Activated naive CD4-positive, alpha-beta T cell treated with anti-CD3 and anti-CD28 coated beads, Interleukin-2, amount 50 U/mL, for 72 hours (primary cell): ENCODE measurements around the gene KIAA1549. TPM values are rescaled to one million over a fixed set of nuclear protein-coding genes. Genes with fewer than 3 reads are reported as not detected.

ENCODE experiments used
- ATAC-seq, 2 donors: fragments of 150-1000 bp; cut with Tn5 transposase; 2 replicates each; pipeline ENCODE4 v1.10.0; 2021; ENCODE audit warnings: mild to moderate bottlenecking in 2 of 2, moderate library complexity in 2 of 2
- DNase-seq, 2 donors: peaks; one replicate each; pipeline ENCODE4 v3.0.0; 2021 to 2022; ENCODE audit warnings: low spot score in 2 of 2
- H3K27ac Mint-ChIP-seq, 2 donors: one replicate each; pipeline ENCODE4 v1.8.0; 2022; ENCODE audit warnings: mild to moderate bottlenecking in 2 of 2, mixed read lengths in 2 of 2
- H3K36me3 Mint-ChIP-seq, 2 donors: one replicate each; pipeline ENCODE4 v1.8.0; 2022; ENCODE audit warnings: mixed read lengths in 2 of 2
- H3K9me3 Mint-ChIP-seq, 2 donors: one replicate each; pipeline ENCODE4 v1.8.0; 2022; ENCODE audit warnings: mixed read lengths in 2 of 2
- total RNA-seq, 2 donors: library from RNA; stranded (reverse); gene quantifications; one replicate each; pipeline ENCODE4 v1.2.3, GENCODE V29; 2022

The KIAA1549 gene
- total RNA-seq, 2 donors from 2014 or later, result 1.1 to 1.2 TPM

- Mint-ChIP-seq H3K27ac (peak overlapping the region in 1 of 2 donors; percentile 52), H3K9me3 (peaks cover 0 to 4% of the 10 kb centered on the region in 2 donors), H3K36me3 (peaks cover 0 to 6% of the 10 kb centered on the region in 2 donors)
- ATAC-seq (peak; percentile 64 to 66), DNase-seq (peak in 1 of 2 donors; percentile 71)
These were observed 94.7 kb downstream of the KIAA1549 start for GRCh38 chr7:138886501-138886917.

DNA sequence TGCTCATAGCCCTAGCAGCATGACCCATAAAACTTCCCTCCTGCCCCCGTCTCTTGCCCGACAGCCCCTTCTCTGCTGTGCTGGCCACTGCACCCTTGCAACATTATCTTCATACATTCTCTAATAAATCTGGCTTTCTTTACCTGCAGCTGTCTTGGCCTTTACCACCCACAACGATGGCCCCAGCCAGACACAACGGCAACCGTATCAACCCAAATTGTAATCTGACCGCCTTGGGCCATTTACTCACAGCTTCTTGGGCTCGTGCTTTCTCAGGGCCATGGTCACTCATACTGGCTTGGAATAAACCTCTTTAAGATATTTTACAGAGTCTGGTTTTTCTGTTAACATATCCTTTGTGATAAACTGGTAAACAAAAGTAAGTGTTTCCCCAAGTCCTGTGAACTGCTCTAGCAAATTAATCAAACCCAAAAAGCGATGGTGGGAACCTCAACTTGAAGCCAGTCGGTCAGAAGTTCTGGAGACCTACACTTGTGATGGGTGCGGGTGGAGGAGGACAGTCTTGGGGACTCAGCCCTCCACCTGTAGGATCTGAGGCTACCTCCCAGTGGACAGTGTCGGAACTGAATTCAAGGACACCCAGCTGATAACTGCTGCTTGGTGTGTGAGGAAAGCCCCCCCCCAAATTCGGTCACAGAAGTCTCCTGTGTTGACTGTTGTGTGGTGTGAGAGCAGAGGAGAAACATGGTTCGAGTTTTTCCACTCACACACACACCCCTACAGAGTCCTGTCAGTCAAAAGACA lies 95.6 kb downstream of the KIAA1549 start:
- DNase-seq (no peak), ATAC-seq (peak in 1 of 2 donors; percentile 14)
- Mint-ChIP-seq H3K9me3 (peaks cover 0 to 4% of the 10 kb centered on the region in 2 donors), H3K27ac (no peak overlapping the region), H3K36me3 (peaks cover 0 to 6% of the 10 kb centered on the region in 2 donors)

DNA sequence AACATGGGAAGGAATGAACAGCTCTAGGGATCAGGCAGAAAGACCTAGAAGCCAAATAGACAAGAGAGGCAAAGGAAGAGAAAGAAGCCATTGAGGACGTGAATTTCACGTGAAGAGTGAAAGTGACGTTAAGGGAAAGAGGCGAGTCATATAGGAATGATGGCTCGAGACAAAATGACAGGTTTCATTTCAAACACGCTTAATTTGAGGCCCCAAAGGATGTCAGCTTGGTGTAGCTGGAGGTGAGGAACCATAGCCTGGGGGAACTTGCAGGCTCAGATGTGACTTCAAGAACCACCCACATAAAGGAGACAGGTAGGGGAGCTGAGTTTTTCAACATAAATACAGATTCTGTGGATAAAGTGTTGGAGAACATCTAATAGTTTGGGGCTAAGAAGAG lies 98.9 kb downstream of the KIAA1549 start:
- DNase-seq (no peak), ATAC-seq (peak; percentile 78 to 83)
- H3K27ac Mint-ChIP-seq, result peak overlapping the region; percentile 31 to 63
- peaks cover 0 to 6% of the 10 kb centered on the region in 2 donors for H3K36me3 Mint-ChIP-seq
- peaks cover 0 to 4% of the 10 kb centered on the region in 2 donors for H3K9me3 Mint-ChIP-seq

DNA sequence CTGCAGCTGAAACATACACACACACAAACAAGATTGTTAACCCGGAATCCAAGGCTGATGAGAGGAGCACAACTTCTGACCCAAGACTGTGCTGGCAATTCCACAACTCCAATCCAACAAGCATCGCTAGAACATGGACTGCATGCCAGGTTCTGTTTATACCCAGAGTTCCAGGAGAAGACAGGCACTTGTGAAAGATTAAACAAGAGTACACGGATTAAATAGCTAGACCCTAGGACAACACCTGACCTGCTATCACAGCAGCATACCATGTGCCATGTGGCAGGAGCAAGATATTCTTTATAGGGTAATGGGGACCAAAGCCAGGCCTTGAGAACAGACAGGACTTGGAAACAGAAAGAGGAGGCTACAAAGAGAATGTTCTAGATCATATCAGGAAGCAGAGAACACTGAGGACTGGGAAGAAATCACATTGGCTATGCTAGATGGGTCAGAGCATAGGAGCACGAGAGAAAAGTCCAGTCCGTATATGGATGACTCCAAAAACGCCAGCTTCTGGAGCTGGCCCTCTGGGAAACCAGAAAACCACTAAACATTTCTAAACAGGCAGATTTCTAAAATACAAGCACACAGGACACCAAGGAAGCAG lies 99.5 kb downstream of the KIAA1549 start:
- DNase-seq (no peak), ATAC-seq (peak in 1 of 2 donors; percentile 2)
- H3K36me3 Mint-ChIP-seq, result peaks cover 0 to 6% of the 10 kb centered on the region in 2 donors
- H3K9me3 Mint-ChIP-seq, result peaks cover 0 to 4% of the 10 kb centered on the region in 2 donors
- peak overlapping the region; percentile 31 to 63 for H3K27ac Mint-ChIP-seq

DNA sequence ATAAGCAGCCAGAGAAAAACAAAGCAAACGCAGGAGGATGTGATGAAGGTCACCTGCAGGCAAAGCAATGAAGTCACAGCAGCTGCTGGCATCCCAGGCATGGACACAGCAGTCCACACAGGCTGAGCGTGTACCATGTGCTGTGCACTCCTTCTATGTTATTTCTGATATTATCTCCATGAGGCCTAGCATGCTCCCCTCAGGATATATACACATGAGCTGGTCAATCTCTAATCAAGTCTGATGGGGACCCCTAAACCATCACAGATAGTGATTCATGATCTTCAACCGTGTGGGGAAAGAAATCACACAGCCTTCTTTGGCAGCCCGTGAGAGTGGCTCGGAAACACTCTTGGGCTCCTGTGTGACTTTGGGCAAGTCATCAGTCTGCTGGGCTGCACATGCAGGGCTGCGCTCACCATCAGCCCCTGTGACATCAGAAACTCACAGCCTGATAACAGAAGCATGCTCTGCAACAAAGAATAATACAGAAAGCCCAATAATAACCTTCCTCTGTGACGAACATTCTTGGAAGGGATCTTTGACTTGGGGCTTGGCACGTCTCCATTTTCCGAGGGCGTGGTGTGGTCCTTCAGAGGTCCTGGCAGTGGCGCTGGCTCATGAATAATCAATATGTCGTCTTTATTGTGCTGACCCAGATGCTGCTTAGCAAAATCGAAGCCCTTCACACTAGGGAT lies 100.2 kb downstream of the KIAA1549 start:
- no peak for ATAC-seq
- DNase-seq, result no peak
- H3K27ac Mint-ChIP-seq, result no peak overlapping the region
- H3K9me3 Mint-ChIP-seq, result peaks cover 0 to 4% of the 10 kb centered on the region in 2 donors
- peaks cover 0 to 6% of the 10 kb centered on the region in 2 donors for H3K36me3 Mint-ChIP-seq

GRCh38 chr7:138879356-138879755 lies 101.8 kb downstream of the KIAA1549 start:
- H3K27ac Mint-ChIP-seq, result no peak overlapping the region
- no peak for DNase-seq
- H3K9me3 Mint-ChIP-seq, result peaks cover 0 to 4% of the 10 kb centered on the region in 2 donors
- peaks cover 0 to 6% of the 10 kb centered on the region in 2 donors for H3K36me3 Mint-ChIP-seq
- no peak for ATAC-seq

GRCh38 chr7:138878856-138879255 lies 102.3 kb downstream of the KIAA1549 start:
- H3K36me3 Mint-ChIP-seq, result peaks cover 0 to 6% of the 10 kb centered on the region in 2 donors
- DNase-seq, result no peak
- H3K9me3 Mint-ChIP-seq, result peaks cover 0 to 4% of the 10 kb centered on the region in 2 donors
- no peak for ATAC-seq
- no peak overlapping the region for H3K27ac Mint-ChIP-seq

- Mint-ChIP-seq H3K27ac (no peak overlapping the region), H3K36me3 (peaks cover 0 to 6% of the 10 kb centered on the region in 2 donors), H3K9me3 (peaks cover 0 to 4% of the 10 kb centered on the region in 2 donors)
- no peak for DNase-seq
- ATAC-seq, result no peak
These were observed 103.1 kb downstream of the KIAA1549 start for GRCh38 chr7:138878051-138878450.

DNA sequence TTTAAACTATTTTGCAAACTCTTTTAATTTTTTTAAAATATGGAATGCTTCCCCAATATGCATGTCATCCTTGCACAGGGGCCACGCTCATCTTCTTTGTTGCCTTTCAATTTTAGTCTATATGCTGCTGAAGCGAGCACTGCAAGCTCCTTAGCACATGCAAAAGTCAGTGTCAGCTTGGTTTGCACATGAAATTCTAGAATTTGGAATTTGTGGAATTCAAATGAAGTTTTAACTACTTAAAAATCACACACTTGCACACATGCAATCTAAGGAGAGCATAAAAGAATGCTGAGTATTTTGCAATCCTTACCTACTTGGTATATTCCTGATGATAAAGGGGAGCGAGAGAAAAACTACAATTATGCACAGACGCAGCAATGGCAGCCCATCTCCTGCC lies 104.9 kb downstream of the KIAA1549 start:
- ATAC-seq, result no peak
- H3K27ac Mint-ChIP-seq, result no peak overlapping the region
- DNase-seq, result no peak
- H3K36me3 Mint-ChIP-seq, result no peaks in the 10 kb centered on the region
- no peaks in the 10 kb centered on the region for H3K9me3 Mint-ChIP-seq

DNA sequence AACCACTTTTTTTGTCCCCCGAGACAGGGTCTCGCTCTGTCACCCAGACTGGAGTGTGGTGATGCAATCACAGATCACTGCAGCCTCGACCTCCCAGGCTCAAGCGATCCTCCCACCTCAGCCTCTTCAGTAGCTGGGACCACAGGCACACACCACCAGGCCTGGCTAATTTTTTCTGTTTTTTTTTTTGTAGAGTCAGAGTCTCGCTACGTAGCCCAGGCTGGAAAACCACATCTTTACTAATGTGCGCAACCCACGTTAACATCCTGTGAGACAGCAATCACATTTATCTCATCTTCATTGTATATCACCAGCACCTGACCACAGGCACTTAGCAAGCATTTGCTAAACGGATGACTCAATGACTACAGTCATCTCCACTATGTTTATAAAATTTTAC lies 105.4 kb downstream of the KIAA1549 start:
- H3K36me3 Mint-ChIP-seq, result no peaks in the 10 kb centered on the region
- DNase-seq (peak; percentile 55 to 66), ATAC-seq (peak; percentile 99)
- no peaks in the 10 kb centered on the region for H3K9me3 Mint-ChIP-seq
- H3K27ac Mint-ChIP-seq, result no peak overlapping the region

GRCh38 chr7:138873220-138873892 lies 107.8 kb downstream of the KIAA1549 start:
- no peak for DNase-seq
- H3K9me3 Mint-ChIP-seq, result no peaks in the 10 kb centered on the region
- no peak overlapping the region for H3K27ac Mint-ChIP-seq
- no peak for ATAC-seq
- no peaks in the 10 kb centered on the region for H3K36me3 Mint-ChIP-seq

DNA sequence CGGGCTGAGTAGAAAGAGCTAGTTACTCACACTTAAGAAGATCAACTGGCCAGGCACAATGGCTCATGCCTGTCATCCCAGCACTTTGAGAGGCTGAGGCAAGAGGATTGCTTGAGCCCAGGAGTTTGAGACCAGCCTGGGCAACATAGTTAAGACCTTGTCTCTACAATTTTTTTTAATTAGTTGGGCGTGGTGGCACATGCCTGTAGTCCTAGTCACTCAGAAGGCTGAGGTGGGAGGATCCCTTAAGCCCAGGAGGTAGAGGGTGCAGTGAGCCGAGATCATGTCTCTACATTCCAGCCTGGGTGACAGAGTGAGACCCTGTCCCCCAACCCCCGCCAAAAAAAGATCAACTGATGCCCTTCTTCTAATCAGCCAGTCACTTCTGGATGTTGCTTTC lies 108.6 kb downstream of the KIAA1549 start:
- DNase-seq (no peak), ATAC-seq (no peak)
- Mint-ChIP-seq H3K9me3 (no peaks in the 10 kb centered on the region), H3K36me3 (no peaks in the 10 kb centered on the region), H3K27ac (no peak overlapping the region)

DNA sequence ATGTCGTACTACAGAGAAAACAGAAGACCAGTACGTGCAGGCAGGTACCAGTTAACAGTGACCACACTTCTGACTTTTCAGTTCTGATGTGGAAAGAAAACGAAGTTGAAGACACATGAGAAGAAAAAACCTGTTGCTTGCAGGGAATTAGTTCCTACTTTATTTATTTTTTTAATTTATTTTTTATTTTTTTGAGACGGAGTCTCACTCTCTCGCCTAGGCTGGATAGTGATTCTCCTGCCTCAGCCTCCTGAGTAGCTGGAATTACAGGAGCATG lies 109.4 kb downstream of the KIAA1549 start:
- Mint-ChIP-seq H3K36me3 (no peaks in the 10 kb centered on the region), H3K9me3 (no peaks in the 10 kb centered on the region), H3K27ac (no peak overlapping the region)
- ATAC-seq (no peak), DNase-seq (no peak)

- no peak for ATAC-seq
- DNase-seq, result no peak
- H3K9me3 Mint-ChIP-seq, result no peaks in the 10 kb centered on the region
- no peak overlapping the region for H3K27ac Mint-ChIP-seq
- H3K36me3 Mint-ChIP-seq, result no peaks in the 10 kb centered on the region
These were observed 110.0 kb downstream of the KIAA1549 start for GRCh38 chr7:138871065-138871813.

GRCh38 chr7:138869353-138869752 lies 111.8 kb downstream of the KIAA1549 start:
- Mint-ChIP-seq H3K9me3 (no peaks in the 10 kb centered on the region), H3K27ac (no peak overlapping the region), H3K36me3 (no peaks in the 10 kb centered on the region)
- ATAC-seq (no peak), DNase-seq (no peak)

- ATAC-seq (no peak), DNase-seq (no peak)
- H3K27ac Mint-ChIP-seq, result peak overlapping the region in 1 of 2 donors; percentile 65
- no peaks in the 10 kb centered on the region for H3K36me3 Mint-ChIP-seq
- no peaks in the 10 kb centered on the region for H3K9me3 Mint-ChIP-seq
These were observed 112.5 kb downstream of the KIAA1549 start for GRCh38 chr7:138868711-138869110.
